ENCODE measurements around the gene ALS2. TPM values are rescaled to one million over a fixed set of nuclear protein-coding genes. Genes with fewer than 3 reads are reported as not detected.

The ALS2 gene
- total RNA-seq, 1 experiment from 2014 or later: 56.1 TPM

DNA sequence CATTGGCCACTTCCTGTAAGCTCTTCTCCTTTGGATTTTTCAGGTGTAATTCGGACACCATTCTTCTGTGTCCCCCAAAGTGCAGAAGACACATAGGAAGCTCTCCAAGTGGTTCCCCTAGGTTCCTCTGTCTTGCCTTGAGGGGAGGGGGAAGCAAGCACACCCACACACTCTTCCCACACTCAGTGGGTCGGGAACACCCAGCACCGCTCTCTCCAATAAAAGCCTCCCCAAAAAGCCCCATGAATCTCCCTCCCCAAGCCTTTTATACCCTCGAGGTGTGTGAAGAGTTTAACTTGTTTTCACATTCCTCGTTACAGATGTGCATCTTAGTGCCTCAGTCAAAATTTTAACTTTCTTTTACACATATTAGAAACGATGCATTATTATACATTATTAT, 127.5 kb downstream of the ALS2 start:
- H3K36me3 ChIP-seq (ENCODE audit: insufficient read depth, low read length, poor library complexity, severe bottlenecking): no peaks in the 10 kb centered on the region
- peaks cover 6% of the 10 kb centered on the region for H3K4me1 ChIP-seq (ENCODE audit: insufficient read depth, low read length, poor library complexity, severe bottlenecking)
- no peaks in the 10 kb centered on the region for H3K9me3 ChIP-seq (ENCODE audit: low read depth, low read length, poor library complexity, severe bottlenecking)
- no peaks in the 10 kb centered on the region for H3K27me3 ChIP-seq (replicated peaks; ENCODE audit: insufficient read depth, low read depth, low read length, poor library complexity)
- H3K27ac ChIP-seq (ENCODE audit: low read depth, low read length, poor library complexity, severe bottlenecking): no peak overlapping the region
- intact Hi-C loops (cut with micrococcal nuclease; ENCODE audit: unreplicated experiment): no loop called here
- ChIA-PET POLR2A (ENCODE audit: low non-redundant PET) (no interaction called here), CTCF (no interaction called here)
- BruUV-seq (replicated peaks): no TSS peak
- no peak for DNase-seq (ENCODE audit: low spot score)
- no peak overlapping the region for H3K4me3 ChIP-seq (ENCODE audit: low read depth, low read length, poor library complexity, severe bottlenecking)
- no peak for TF ChIP-seq EZH2 (IDR thresholded peaks at IDR 0.05; ENCODE audit: borderline replicate concordance, low read depth, low read length, poor library complexity, severe bottlenecking)
- TF ChIP-seq, protein P1, sequence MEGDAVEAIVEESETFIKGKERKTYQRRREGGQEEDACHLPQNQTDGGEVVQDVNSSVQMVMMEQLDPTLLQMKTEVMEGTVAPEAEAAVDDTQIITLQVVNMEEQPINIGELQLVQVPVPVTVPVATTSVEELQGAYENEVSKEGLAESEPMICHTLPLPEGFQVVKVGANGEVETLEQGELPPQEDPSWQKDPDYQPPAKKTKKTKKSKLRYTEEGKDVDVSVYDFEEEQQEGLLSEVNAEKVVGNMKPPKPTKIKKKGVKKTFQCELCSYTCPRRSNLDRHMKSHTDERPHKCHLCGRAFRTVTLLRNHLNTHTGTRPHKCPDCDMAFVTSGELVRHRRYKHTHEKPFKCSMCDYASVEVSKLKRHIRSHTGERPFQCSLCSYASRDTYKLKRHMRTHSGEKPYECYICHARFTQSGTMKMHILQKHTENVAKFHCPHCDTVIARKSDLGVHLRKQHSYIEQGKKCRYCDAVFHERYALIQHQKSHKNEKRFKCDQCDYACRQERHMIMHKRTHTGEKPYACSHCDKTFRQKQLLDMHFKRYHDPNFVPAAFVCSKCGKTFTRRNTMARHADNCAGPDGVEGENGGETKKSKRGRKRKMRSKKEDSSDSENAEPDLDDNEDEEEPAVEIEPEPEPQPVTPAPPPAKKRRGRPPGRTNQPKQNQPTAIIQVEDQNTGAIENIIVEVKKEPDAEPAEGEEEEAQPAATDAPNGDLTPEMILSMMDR (conservative IDR thresholded peaks at IDR 0.05; ENCODE audit: low read depth, low read length): no peak

Other genes with a start within 250 kb of the ALS2 start
- gene TMEM237, start 137.4 kb downstream of the ALS2 start, total RNA-seq (2021): 66.8 and 70.4 TPM in 2 replicates
- 1.0 and 1.6 TPM in 2 replicates for gene MPP4, start 82.3 kb downstream of the ALS2 start, total RNA-seq (2021)
- 0.11 and 0.31 TPM in 2 replicates for gene CDK15, start 25.6 kb upstream of the ALS2 start, total RNA-seq (2021)

All from A673 (cell line).